HG03175 (cell line): ENCODE measurements around the gene CCDC78.
"Not testable (repeated sequence)": the region's sequence is repeated elsewhere in the genome, so short reads cannot be mapped to it uniquely, and the experiment has no call there.

ENCODE experiments used
- ATAC-seq: cut with Tn5 transposase; IDR thresholded peaks from one replicate; pipeline ENCODE4 v1.9.1; 2021; ENCODE audit warnings: mild to moderate bottlenecking, moderate library complexity; ENCODE audit not compliant: unreplicated experiment

CCDC78 gene

DNA sequence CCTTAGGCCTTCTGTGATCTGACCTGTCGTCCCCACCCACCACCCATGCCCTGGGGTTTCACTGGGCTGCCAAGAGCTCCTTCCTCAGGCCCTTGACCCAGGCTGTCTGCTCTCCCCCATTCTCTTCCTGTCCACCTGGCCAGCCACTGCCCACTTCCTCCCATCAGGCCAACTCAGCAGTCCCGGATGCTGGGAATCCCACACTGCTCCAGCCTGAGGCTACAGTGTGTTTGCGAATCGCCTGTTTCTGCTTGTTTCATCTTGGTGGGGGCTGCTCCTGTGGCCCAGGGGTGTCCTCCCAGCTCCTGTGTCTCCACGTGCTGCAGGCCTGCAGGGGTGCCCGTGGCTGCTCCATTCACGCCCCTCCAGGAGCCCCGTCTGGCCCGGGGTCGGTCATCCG, 12.2 kb downstream of the CCDC78 start:
- no peak for ATAC-seq

DNA sequence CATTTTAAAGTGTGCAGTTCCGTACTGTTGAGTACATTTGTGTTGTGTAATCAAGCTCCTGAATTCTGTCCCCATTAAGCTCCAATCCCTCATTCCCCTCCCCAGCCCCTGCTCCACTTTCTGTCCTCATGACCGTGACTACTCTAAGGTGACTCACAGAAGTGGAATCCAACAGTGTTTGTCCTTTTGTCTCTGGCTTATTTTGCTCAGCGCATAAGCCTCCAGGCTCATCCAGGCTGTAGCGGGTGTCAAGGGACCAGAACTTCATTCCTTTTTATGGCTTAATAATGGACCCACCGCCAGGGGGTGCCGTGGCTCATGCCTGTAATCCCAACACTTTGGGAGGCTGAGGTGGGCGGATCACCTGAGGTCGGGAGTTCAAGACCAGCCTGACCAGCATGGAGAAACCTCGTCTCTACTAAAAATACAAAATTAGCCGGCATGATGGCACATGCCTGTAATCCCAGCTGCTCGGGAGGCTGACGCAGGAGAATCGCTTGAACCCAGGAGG, 13.4 kb downstream of the CCDC78 start:
- not testable (repeated sequence) for ATAC-seq

DNA sequence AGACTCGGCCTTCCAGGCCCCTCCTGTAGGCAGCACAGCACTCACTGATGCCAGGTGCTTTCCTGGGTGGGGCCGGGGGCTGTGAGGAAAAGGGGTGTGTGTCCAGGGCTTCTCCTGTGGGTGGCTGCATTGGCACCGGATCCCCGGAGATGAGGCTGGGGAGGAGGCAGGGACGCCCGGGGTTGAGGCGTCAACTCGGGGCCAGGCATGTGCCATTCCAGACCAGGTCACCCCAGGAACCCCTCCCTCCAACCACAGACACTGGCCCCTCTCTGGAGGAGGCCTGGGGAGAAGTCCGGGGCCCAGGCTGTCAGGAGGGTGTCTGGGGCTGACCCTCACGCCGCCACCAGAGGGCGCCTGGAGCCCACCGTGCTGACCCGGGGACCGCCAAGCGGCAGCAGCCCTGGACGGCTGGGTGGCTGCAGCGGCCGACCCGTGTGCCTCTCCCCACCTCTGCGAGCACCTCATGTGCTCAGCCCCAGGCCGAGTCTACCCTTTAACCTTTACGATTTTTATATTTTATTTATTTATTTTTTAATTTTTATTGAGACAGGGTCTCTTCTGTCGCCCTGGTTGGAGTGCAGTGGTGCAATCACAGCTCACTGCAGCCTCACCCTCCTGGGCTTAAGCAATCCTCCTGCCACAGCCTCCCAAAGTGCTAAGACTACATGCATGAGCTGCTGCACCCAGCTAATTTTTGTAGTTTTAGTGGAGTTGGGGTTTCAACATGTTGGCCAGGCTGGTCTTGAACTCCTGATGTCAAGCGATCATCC, 14.5 kb downstream of the CCDC78 start:
- ATAC-seq = no peak

DNA sequence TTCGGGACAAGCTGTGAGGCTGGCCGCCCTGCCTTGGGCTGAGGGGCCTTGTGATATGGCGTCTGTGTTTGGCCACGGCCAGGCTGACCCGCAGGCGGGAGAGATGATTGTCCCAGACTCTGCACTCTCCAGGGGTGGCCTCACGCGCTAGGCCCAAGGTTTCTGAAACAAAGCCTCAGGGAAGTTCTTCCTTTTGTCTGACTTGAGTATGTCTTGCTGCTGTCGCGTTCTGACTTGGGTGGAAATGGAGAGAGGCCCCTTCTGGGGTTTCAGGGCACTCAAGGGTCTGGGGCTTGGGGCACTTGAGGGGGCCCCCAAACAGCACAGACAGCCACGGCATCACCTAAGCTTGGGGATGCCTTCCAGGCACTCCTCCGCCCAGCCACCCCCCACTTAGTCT, 15.2 kb downstream of the CCDC78 start:
- no peak for ATAC-seq

DNA sequence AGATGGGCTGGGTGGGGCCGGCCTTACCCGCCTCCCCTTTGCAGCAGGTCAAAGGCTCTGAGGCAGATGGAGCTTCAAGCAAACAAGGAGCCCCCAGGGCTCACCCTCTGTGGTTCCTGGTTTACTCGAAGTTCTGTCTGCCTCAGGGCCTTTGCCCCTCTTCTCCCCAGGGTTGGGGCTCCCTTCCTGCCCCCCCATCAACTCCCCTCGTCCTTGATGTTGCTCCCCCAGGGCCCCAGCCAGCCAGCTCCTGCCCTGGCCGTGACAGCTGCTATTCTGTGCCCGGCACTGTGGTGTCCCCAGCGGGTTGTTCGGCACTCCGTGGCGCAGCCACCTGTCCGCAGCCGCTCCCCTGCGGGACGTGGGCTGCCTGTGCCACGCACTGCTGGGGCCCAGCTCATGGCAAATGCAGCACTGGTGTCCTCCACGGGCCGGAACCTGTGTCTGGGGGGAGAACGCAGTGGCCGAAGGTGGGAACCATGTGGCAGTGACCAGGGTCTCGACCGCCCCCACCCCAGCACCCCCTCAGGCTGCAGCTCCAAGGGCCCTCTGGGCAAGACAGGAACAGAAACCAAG, 15.7 kb downstream of the CCDC78 start:
- no peak for ATAC-seq

DNA sequence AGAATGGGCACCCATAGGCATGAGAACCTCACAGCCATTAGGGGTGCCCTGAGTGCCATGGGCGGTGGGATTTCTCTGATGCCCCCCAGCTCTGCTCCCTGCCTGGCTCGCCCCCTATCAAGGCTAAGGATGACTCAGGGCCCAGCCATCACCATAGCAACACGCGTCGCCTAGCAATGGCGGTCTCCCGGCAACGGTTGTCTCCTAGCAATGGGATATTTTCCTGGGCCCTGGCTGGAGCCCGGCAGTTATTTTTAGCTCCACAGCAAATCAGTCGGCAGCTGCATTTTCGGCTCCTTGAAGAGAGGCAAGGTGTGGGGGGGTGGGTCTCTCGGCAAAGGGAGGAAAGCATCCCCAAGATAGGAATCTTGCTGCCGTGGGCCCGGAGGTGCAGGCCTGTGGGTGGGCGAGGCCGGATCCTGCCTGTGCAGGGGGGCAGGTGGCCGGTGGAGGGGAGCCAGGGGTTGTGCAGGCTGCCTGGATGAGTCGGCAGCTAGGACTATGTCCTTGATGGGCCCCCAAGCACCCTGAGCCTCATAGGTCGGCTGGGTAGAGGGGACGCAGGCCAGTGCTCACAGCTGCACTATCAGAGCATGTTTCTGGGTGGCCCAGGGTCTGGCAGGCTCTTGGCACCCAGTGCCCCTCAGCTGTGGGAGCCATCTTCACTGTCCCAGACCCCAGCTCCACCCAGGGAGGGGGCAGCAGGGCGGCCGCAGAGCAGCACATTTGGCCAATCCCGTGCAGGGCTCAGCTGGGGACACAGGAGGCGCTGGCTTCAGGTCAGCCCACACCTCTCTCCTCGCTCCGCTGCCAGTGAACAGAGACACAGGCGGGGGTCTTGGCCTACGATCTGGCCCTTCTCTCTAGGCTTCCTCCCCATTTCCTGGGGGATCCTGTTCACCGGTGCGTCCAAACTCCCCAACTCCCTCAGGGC, 16.4 kb downstream of the CCDC78 start:
- no peak for ATAC-seq

DNA sequence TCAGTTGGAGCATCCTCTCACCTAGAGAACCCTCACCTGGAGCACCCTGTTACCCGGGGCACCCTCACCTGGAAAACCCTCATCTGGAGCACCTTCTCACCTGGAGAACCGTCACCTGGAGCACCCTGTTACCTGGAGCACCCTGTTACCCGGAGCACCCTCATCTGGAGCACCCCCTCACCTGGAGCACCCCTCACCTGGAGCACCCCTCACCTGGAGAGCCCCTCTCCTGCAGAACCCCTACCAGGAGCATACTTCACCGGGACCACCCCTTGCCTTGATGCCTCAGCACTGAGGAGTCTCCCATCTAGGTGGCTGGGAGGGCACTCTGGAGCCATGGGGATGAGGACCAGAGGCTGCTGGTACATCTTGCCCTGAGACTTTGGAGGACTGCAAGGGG, 17.3 kb downstream of the CCDC78 start:
- no peak for ATAC-seq

DNA sequence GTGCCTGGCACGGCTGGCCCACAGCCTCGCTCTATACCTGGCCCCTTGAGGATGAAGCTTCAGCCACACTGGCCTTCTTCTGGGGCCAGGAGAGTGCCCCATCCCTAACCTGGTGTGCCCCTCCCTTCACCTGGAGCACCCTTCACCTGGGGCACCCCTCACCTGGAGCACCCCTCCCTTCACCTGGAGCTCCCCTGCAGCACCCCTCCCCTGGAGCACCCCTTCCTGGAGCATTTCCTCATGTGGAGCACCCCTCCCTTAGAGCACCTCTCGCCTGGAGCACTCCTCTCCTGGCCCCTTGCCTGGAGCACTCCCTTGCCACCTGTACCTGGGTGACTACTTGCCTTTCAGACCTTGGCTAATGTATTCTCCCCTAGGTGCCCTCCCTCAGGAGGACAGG, 18.2 kb downstream of the CCDC78 start:
- no peak for ATAC-seq

DNA sequence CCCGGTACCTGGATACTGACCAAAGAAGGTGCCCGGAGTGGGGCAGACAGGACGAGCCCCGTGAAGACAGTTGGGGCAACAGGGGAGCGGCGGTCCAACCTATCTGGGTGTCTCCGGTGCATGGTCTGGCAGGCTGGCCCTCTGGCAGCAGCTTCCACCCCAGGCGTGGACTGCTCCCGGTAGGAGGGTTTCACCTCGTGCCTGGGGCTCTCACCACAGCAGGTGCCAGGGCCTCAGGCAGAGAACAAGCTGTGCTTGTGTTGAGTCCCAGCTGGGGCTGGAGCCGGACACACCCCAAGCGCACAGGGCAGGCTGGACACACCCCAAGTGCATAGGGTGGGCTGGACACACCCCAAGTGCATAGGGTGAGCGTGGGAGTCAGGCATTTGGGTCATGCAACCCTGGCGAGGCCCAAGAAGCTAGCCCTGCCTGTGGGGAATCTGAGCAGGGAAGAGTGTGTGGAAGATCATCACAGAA, 19.1 kb downstream of the CCDC78 start:
- ATAC-seq = no peak

DNA sequence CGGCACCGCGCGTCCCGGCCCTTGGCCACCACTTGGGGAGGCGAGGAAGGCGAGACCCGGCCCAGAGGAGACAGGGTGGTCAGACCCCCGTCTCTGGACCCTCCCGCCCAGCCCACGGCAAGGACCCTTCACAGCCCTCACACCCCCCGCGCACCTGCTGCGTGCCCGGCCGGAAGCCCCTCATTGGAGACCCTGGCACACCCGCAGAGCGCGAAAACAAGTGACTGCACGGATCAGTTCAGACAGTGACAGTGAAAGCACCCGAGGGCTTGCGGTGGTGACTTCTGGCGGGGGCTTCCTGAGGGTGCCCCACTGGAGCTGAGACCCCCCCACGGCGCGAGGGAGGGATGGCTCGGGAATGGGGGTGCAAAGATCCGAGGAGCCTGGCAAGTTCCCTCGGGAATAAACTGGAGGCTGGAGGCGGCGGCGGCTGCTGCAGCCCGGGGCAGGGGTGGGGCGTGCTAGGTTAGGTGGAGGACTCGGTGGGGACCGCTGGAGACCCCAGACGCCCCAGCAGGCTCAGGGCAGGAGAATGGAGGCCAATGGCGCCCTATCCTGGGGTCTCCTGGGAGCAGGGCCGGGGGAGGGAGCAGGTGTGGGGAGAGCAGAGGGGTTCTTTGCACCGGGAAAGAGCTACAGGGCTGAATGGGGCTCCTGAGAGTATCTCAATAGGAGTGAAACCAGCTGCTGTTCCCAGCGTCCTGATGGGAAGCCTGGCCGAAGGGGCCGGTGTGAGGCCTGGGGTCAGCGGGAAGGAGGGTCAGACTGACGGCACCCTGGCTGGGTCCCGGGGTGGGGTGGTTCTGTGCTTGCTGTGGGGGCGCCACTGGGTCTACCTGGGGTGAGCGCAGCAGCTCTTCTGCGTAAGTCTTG, 19.8 kb downstream of the CCDC78 start:
- ATAC-seq = no peak

DNA sequence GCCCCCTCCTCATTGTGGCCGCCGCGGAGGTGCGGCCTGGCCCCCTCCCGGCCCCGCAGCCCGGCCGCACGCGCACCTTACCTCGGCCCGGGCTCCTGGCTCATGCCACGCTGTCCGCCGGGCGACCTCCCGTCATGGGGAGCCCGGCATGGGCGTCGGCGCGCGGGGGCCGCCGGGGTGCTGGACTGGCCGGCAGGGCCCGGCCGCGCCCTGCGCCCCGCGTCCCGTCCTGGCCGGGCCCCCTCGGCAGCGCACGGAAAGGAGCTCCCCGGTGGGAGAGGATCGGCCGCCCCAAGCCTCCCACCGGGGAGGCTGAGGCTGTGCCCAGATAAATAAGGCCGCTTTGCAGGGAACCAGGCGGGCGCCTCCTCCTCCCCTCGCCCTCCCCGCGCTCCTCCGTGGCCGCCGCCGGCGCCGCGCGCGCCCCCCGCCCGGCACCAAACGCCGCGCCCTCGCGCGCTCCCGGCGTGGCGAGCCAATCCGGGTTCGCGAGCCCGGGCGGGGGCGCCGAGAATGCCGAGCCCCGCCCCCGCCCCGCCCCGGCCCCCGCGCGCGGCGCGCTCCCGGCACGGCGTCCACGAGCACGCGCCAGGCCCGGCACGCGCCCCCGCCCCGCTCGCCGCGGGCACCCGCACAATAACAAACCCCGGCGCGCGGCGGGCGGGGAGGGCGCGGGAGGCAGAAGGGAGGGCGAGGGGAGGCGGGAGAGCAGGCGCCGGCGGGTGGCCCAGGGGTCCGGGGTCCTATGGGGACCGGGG, 20.6 kb downstream of the CCDC78 start, which contains the start of gene FBXL16:
TSS of gene FBXL16 (minus strand) at position 371 of the 758 bp plus-strand sequence. CDS start 8,396 bp downstream, outside the sequence.
- no peak for ATAC-seq

DNA sequence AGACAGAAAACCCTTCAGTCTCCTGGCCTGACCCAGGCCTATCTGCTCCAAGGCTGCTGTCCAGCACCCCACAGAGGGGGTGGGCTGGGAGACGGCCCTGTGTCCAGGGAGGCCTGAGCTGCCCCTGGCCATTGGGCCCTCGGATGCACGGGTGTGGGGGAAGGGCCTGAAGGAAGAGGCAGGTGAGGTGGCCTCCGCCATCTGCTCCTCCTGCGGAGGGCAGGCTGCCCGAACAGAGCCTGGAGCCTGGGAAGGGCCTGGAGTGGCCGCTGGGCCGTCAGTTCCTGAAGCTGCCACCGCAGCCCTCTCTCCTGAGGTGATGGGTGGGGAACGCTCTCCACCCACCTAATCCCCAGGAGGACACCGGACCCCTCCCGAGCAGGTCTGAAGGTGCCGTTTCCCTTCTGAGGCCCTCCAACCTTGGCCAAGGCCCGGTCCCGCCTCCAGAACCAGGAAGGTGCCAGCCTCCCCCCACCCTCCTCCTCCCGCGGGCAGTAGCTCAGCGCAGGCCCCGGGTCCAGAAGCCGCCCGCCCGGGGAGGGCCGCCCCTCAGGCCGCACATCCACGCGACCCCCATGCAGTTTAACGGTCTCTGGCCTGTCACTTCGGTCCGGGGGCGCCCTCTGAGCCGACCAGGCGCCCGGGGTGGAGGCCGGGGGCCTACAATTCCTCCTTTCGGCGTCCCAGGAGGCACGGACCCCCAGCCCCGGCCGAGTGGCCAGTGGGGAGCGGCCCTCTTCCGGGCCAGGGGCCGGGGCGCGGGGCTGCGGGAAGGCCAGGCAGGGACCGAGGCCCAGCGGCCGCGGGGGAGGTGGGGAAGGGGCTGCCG, 21.5 kb downstream of the CCDC78 start:
- ATAC-seq = no peak

DNA sequence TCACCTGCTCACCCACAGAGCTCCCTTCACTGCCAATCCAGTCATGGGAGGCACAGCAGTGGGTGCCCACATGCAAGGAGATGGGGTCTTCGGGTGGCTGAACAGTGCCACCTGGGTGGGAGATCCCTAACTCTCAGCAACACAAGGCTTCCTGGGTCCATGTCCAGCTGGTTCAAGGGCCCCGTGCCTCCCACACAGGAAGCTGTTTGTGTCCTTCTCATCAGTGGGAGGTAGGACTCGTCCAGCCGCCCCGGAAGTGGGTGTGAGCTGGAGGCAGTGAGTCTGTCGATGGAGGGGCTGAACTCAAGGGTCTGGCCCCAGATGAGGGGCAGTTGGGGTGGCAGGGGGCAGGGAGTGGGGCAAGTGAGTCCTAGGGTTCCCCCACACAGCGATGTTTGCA, 22.2 kb downstream of the CCDC78 start:
- ATAC-seq = no peak

DNA sequence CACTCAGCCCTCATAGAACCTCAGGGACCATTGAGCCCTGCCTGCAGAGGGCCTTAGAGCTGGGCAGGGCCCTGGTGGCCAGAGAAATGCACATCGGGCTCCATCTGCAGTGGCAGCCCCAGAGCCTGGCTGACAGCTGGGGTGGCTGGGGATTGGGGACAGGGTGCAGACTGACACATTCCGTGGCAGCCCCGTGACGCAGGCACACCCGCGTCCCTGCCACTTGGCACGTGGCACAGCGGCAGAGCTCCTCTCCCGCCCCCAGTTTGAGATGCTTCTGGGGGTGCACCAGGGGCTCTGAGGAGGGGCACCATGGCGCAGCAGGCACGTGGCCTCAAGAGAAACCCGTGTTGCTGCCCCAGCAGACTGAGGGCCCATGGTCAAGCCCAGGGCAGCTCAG, 22.8 kb downstream of the CCDC78 start:
- no peak for ATAC-seq

DNA sequence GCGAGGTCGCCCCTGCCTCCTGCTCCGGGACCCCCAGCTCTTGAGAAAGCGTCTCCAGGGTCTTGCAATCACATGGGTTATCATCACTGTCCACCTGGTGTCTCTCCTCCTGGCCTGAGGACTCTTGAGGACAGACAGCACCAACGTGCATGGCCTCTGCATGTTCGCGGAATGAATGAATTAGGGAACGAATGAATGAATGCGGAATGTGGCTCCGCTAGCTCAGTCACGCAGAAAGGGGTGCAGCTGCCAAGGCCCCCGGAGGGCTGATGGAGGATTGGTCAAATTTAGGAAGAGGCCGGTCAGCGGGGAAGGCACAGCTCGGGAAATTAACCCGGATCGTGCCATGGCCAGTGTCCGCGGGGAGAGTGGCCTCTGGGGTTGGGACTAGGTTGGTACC, 23.9 kb downstream of the CCDC78 start:
- no peak for ATAC-seq

DNA sequence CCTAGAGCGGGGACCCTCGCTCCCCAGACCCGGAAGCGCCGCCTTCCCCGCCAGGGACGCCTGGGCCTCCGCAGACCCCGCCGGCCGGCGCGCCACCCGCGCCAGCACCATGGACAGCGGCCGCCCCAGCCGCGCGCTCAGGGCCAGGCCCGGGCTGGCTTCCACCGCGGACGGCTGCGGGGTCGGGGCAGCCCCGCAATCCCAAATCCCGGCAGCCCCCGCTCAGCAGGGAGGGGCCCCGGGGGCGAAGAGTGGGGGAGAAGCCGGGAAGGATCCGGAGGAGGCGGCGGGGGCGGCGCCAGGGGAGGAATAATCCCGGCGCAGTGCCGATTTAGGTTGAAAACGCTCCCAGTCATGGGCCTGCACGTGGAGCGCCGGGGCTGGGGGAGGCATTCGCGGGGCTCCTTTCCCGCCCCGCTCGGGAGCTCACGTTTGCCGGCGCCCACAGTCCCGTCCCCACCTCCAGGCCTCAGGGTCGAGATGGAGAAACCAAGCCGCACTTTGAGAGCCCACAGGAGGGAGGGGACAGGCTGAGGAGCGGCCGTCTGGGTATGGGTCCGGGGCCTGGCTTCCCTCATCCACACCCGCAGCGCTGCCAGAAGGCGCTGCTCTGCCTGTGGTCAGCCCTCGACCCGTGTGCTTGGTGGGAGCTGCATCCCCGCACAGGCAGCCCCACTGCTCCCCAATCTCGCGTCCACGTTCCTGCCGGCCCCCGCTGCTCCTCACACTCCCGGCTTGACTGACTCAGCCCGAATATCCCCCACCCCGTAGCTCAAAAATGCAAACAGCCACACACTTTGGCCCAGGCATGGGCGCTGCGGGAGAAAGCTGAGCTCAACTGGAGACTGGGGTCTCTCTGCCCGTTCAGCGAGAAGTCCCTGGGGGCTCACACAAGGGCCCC, 25.3 kb downstream of the CCDC78 start:
- ATAC-seq = no peak

DNA sequence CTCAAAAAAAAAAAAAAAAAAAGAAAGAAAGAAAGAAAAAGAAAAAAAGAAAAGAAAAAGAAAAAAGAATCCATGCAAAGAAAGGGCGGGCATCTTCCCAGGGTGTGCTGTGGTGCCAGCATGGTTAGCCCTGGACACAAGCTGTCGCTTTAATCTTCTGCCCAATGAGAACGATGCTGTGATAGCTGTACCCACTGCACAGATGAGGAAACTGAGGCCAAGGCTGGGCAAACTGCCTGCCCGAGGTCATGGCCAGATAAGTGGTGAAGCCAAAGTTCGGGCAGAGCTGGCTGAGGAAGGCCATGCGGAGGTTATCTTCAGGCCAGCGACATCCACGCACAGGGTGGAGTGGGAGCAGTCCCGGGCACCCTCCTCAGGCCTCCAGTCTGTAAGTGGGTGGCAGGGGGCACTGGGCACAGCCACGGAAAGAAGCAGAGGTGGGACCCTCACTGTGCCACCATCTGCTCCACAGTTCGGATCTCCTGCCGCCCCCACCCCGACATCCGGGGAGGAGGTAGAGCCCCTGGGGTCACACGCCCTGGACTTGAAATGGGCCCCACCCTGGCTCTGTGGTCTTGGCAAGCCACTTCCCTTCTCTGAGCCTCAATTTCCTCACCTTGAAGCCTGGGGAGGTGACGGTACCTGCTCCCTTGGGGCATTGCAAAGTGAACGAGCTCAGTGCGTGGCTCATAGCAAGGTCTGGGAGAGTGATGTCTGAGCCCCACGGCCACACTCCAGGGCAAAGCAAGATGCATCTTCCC, 27.2 kb downstream of the CCDC78 start:
- ATAC-seq = no peak
